Stomach (tissue), 9 donors: ENCODE results near the gene PRSS21. TPM values are rescaled to one million over a fixed set of nuclear protein-coding genes. Genes with fewer than 3 reads are reported as not detected.

Experiments
- DNase-seq, 2 donors: peaks; one replicate each; pipeline versions ENCODE4 v3.0.0 to v3.0.0-alpha.2; 2013 to 2019
- H3K27ac ChIP-seq, 5 donors: fragments of 200-600 bp in 4 of 5; sonication (generic) in 4 of 5; one replicate each; pipeline ENCODE4 v1.5.1; 2013 to 2019; ENCODE audit warnings: mild to moderate bottlenecking in 1 of 5, moderate library complexity in 1 of 5
- H3K27me3 ChIP-seq, 3 donors: fragments of 200-600 bp; sonication (generic); one replicate each; pipeline ENCODE4 v1.5.1; 2017 to 2019; ENCODE audit warnings: mixed run types in 1 of 3
- H3K36me3 ChIP-seq, 4 donors: fragments of 200-600 bp; sonication (generic); 1 replicate in 3 of 4; 2 replicates in 1 of 4; pipeline ENCODE4 v1.5.1; 2016 to 2019
- H3K4me1 ChIP-seq, 4 donors: fragments of 200-600 bp; sonication (generic); one replicate each; pipeline ENCODE4 v1.5.1; 2016 to 2019
- H3K4me3 ChIP-seq, 4 donors: fragments of 200-600 bp; sonication (generic) in 3 of 4; one replicate each; pipeline ENCODE4 v1.5.1; 2016 to 2019; ENCODE audit warnings: mild to moderate bottlenecking in 1 of 4
- H3K9me3 ChIP-seq, 4 donors: fragments of 200-600 bp; sonication (generic); one replicate each; pipeline ENCODE4 v1.5.1; 2016 to 2019
- CTCF ChIP-seq, 7 experiments: fragments of 450-650 bp in 4 of 7; fragments of 200-600 bp in 3 of 7; sonication (generic) in 3 of 7; IDR thresholded peaks; one replicate each; pipeline ENCODE4 v1.5.1; 2016 to 2019; ENCODE audit warnings: antibody characterized with exemption in 7 of 7, control low read depth in 2 of 7, mild to moderate bottlenecking in 1 of 7
- EP300 ChIP-seq: sonication (generic); formaldehyde crosslinking; IDR thresholded peaks from one replicate; pipeline ENCODE4 v1.6.1; 2017; ENCODE audit warnings: antibody characterized with exemption
- POLR2A ChIP-seq, 4 donors: fragments of 450-650 bp; IDR thresholded peaks; one replicate each; pipeline ENCODE4 v1.6.1; 2016; ENCODE audit warnings: antibody characterized with exemption in 4 of 4, control low read depth in 2 of 4, mild to moderate bottlenecking in 1 of 4, moderate library complexity in 1 of 4
- POLR2AphosphoS5 ChIP-seq, 3 donors: sonication (generic); formaldehyde crosslinking; IDR thresholded peaks; one replicate each; pipeline ENCODE4 v1.6.1; 2016; ENCODE audit warnings: antibody characterized with exemption in 3 of 3
- WGBS, 5 donors: extraction: QIAGEN DNeasy Blood & Tissue Kit in 3 of 5; methylation state at CpG; one replicate each; pipeline versions ENCODE4 v1.1.5 to v1.1.7; 2013 to 2018; 5-methylcytosine and 5-hydroxymethylcytosine counted together
- intact Hi-C: fragments of 100-400 bp; cut with DNase I; formaldehyde crosslinking; loops from one replicate; pipeline ENCODE4 v1.15.1; 2023; ENCODE audit warnings: low total_unique reads
- polyA plus RNA-seq, 3 donors: library from polyadenylated mRNA; stranded (reverse); fragments of 200-250 nt; gene quantifications; one replicate each; pipeline ENCODE4 v1.2.3, GENCODE V29; 2013
- total RNA-seq, 5 donors: library from RNA; depleted of rRNA; stranded (reverse); fragments of >200 nt; gene quantifications; one replicate each; pipeline versions ENCODE4 v1.1.0 to v1.2.3, GENCODE V29; 2014 to 2016
- donor health status: healthy with polysubstance abuse.
- donor health status: Bipolar disorder and iron deficiency.
- donor health status: healthy.

PRSS21 gene
- total and polyA plus RNA-seq, 8 donors, result 0.50 to 2.9 (median 0.88) TPM; not detected in 4

- no peak for DNase-seq
- intact Hi-C loops, result loop anchor here (10.0 kb wide), 1 partner anchor 80 kb away; no protein-coding TSS in a partner anchor
- H3K36me3 ChIP-seq, result no peaks in the 10 kb centered on the region
- H3K9me3 ChIP-seq, result no peaks in the 10 kb centered on the region
- no peak overlapping the region for H3K27ac ChIP-seq
- H3K27me3 ChIP-seq, result peaks cover 10 to 59% (median 33%) of the 10 kb centered on the region in 3 donors
- peak overlapping the region; percentile 37 to 49 (median 39) for H3K4me3 ChIP-seq
- TF ChIP-seq POLR2AphosphoS5 (IDR thresholded peaks at IDR 0.05), result no peak
- TF ChIP-seq EP300, result no peak
- TF ChIP-seq CTCF (IDR thresholded peaks at IDR 0.05), result no peak
- TF ChIP-seq POLR2A (IDR thresholded peaks at IDR 0.05), result no peak
- WGBS, 5 donors, result 49 to 100% (median 52%) methylated on average over 1 to 15 of the region's 15 CpGs
- peaks cover 12 to 25% (median 16%) of the 10 kb centered on the region in 4 donors for H3K4me1 ChIP-seq
Observed at GRCh38 chr16:2784358-2785100, 32.5 kb upstream of the PRSS21 start.

DNA sequence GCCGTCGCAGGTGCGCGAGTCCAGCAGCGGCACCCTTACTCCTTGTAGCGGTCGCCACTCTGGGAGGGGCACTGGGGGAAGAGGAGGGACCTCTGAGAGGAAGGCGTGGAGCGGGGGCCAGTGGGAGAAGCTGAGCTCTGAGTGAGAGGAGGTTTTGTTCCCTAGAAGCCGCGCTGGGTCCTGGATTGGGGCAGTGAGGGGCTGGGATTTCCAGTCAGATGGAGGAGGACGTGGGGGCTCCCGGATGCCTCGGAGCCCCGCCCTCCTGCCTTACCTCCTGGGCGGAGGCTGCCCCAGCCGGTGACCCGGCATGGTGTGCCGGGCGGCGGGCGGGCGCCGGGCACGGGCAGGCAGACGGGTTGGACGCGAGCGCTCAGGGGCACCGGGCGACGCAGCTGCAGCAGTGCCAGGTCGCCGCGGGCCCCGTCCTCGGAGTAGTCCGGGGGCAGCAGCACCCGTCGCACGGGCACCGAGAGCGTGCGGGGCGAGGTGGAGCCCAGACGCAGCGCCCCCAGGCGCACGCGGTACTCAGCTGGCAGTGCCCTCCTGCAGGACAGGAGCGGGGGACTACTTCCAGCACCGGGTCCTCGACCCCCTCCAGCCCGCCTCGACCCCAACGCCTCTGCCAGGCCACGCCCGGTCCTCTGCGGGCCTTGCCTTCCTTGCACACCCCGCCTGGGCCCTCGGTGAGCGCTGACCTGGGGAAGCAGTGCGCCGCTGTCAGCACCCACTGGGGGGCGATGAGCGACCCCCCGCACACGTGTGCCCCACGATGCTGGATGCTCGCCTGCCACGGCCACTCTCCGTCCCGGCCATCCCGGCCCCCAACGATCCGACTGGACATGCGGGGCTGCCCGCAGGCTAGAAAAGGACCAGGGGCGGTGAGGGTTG, 31.7 kb upstream of the PRSS21 start:
- 12 to 16% (median 15%) methylated on average over 40 to 79 of the region's 79 CpGs for whole genome bisulfite sequencing, 5 donors
- peak overlapping the region; percentile 37 to 49 (median 39) for H3K4me3 ChIP-seq
- intact Hi-C loops, result loop anchor here (10.0 kb wide), 1 partner anchor 79 kb away; no protein-coding TSS in a partner anchor
- H3K27me3 ChIP-seq, result peaks cover 10 to 67% (median 33%) of the 10 kb centered on the region in 3 donors
- H3K9me3 ChIP-seq, result no peaks in the 10 kb centered on the region
- no peak for TF ChIP-seq EP300
- TF ChIP-seq POLR2A (IDR thresholded peaks at IDR 0.05), result no peak
- no peak for TF ChIP-seq POLR2AphosphoS5 (IDR thresholded peaks at IDR 0.05)
- no peak for TF ChIP-seq CTCF (IDR thresholded peaks at IDR 0.05)
- no peaks in the 10 kb centered on the region for H3K36me3 ChIP-seq
- DNase-seq, result peak in 1 of 2 donors; percentile 72
- H3K4me1 ChIP-seq, result peaks cover 12 to 25% (median 15%) of the 10 kb centered on the region in 4 donors
- no peak overlapping the region for H3K27ac ChIP-seq

DNA sequence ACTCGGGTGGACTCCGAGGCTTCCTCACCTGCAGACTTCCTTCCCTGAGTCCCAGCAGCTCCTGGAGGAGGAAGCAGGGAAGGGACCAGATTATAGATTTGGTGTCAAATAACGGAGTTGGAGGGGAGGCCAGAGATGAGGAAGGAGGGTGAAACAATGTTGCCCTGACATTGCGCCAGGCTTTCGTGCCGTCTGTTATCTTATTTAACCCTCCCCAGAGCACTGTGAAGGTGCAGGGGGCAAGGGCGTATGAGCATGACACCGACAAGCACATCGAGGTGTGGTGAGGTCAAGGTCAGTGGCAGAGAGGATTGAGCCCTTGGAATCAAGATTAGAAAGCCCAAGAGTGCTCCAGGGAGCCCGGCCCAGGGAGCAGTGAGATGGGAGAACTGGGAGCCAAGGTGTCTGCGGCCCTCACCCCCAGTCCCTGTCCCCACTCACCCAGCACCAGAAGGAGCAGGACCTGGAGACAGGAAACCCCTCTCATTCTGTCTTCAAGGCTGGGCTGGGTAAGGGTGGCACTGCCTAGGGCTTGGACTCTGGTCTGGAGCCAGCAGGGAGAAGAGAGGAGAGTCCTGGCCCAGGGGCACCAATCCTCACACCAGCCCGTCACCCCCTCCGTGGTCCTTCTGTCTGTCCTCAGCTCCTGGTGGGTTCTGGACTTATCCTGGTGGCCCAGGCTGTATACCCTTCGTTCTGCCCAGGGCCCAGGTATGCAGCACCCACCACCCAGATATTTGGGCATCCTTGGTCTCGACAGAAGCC, 30.8 kb upstream of the PRSS21 start:
- intact Hi-C loops, result loop anchor here (10.0 kb wide), 1 partner anchor 79 kb away; no protein-coding TSS in a partner anchor
- H3K4me3 ChIP-seq, result peak overlapping the region in 1 of 4 donors; percentile 49
- no peak for DNase-seq
- H3K27me3 ChIP-seq, result peaks cover 10 to 76% (median 33%) of the 10 kb centered on the region in 3 donors
- no peak overlapping the region for H3K27ac ChIP-seq
- no peak for TF ChIP-seq EP300
- TF ChIP-seq POLR2AphosphoS5 (IDR thresholded peaks at IDR 0.05), result no peak
- no peaks in the 10 kb centered on the region for H3K36me3 ChIP-seq
- H3K4me1 ChIP-seq, result peaks cover 12 to 25% (median 15%) of the 10 kb centered on the region in 4 donors
- WGBS, 5 donors, result 45 to 52% (median 50%) methylated on average over 14 to 15 of the region's 15 CpGs
- H3K9me3 ChIP-seq, result no peaks in the 10 kb centered on the region

- WGBS, 5 donors, result 49 to 72% (median 54%) methylated on average over 3 of the region's 3 CpGs
- Histone ChIP-seq H3K27ac (no peak overlapping the region), H3K27me3 (peaks cover 10 to 82% (median 33%) of the 10 kb centered on the region in 3 donors), H3K36me3 (no peaks in the 10 kb centered on the region), H3K9me3 (no peaks in the 10 kb centered on the region), H3K4me3 (no peak overlapping the region), H3K4me1 (peaks cover 12 to 25% (median 15%) of the 10 kb centered on the region in 4 donors)
- intact Hi-C loops, result loop anchor here (10.0 kb wide), 1 partner anchor 78 kb away; no protein-coding TSS in a partner anchor
- TF ChIP-seq POLR2AphosphoS5 (IDR thresholded peaks at IDR 0.05), result no peak
- no peak for TF ChIP-seq POLR2A (IDR thresholded peaks at IDR 0.05)
- no peak for TF ChIP-seq CTCF (IDR thresholded peaks at IDR 0.05)
- TF ChIP-seq EP300, result no peak
- DNase-seq, result no peak
Observed at GRCh38 chr16:2786826-2787151, 30.2 kb upstream of the PRSS21 start.
